NCI-H2196 (cell line): ENCODE results near the gene ERMARD.
A peak's percentile ranks its signal among the peaks of the same experiment; 100 is the strongest.

Experiments
- DNase-seq: peaks from one replicate; lab custom pipeline; 2025; ENCODE audit not compliant: unreplicated experiment; lab: John Stamatoyannopoulos, UW

Gene ERMARD

GRCh38 chr6:169751242-169752073 is at the start of gene ERMARD, which contains the start of gene DYNLT2:
Gene ERMARD (plus strand): TSS chr6:169751622. CDS start chr6:169751658, 36 bp downstream.
Gene DYNLT2 (minus strand): TSS chr6:169751572. CDS start chr6:169751458, 114 bp downstream.
- peak; percentile 85 for DNase-seq

- DNase-seq: peak; percentile 88
Observed at GRCh38 chr6:169701954-169702839, 49.2 kb upstream of the ERMARD start, which contains the start of the genes C6orf120 and WDR27. Gene C6orf120 (plus strand): TSS chr6:169702126. CDS start chr6:169702460, 334 bp downstream. Gene WDR27 (minus strand): TSS chr6:169702029. CDS start chr6:169689005, 13,024 bp downstream.

GRCh38 chr6:169702840-169703246 is 48.6 kb upstream of the ERMARD start:
- no peak for DNase-seq

- DNase-seq: no peak
Observed at GRCh38 chr6:169707772-169708171, 43.6 kb upstream of the ERMARD start.

GRCh38 chr6:169709293-169709692 is 42.1 kb upstream of the ERMARD start:
- no peak for DNase-seq

- no peak for DNase-seq
Observed at GRCh38 chr6:169710009-169710408, 41.4 kb upstream of the ERMARD start.

- no peak for DNase-seq
Observed at GRCh38 chr6:169714178-169714577, 37.2 kb upstream of the ERMARD start.

- no peak for DNase-seq
Observed at GRCh38 chr6:169714595-169714994, 36.8 kb upstream of the ERMARD start.

GRCh38 chr6:169719117-169719516 is 32.3 kb upstream of the ERMARD start:
- DNase-seq: no peak

- DNase-seq: no peak
Observed at GRCh38 chr6:169720207-169720855, 31.1 kb upstream of the ERMARD start.

- peak; percentile 33 for DNase-seq
Observed at GRCh38 chr6:169722362-169723199, 28.8 kb upstream of the ERMARD start.

GRCh38 chr6:169723200-169723909 is 28.1 kb upstream of the ERMARD start:
- peak; percentile 8 for DNase-seq

GRCh38 chr6:169723991-169724493 is 27.4 kb upstream of the ERMARD start:
- peak; percentile 25 for DNase-seq

GRCh38 chr6:169724494-169725124 is 26.8 kb upstream of the ERMARD start, which contains the start of gene PHF10:
Gene PHF10 (minus strand): TSS chr6:169724500. CDS start chr6:169723931, 569 bp downstream.
- DNase-seq: peak; percentile 7

GRCh38 chr6:169725125-169726048 is 26.0 kb upstream of the ERMARD start:
- DNase-seq: peak; percentile 4

- DNase-seq: no peak
Observed at GRCh38 chr6:169726049-169726400, 25.4 kb upstream of the ERMARD start.

GRCh38 chr6:169726963-169727362 is 24.5 kb upstream of the ERMARD start:
- DNase-seq: no peak

- no peak for DNase-seq
Observed at GRCh38 chr6:169729961-169730360, 21.5 kb upstream of the ERMARD start.
